SIG-M5 (cell line): ENCODE results near the gene TMEM116.

Source experiments
- DNase-seq: peaks from one replicate; lab custom pipeline; 2025; lab: John Stamatoyannopoulos, UW

Gene TMEM116

DNA sequence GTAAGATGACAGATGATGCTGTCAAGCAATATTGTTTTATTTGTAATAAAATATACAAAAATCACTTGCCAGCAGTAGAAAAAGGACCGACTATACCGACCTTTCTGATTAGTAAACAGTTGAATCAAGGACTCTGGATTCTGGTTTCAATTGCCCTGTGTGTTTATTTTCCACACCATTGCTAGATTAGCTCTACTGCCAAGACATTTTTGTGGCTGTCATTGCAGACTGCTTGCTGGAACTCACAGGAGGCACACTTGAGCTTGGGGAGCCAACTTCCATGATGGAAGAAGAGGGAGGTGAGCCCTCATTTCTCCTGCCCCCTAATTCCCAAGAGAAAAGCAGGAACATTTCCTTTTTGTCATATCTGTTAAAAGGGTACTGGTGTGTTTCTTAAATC is 119.7 kb downstream of the TMEM116 start:
- no peak for DNase-seq

DNA sequence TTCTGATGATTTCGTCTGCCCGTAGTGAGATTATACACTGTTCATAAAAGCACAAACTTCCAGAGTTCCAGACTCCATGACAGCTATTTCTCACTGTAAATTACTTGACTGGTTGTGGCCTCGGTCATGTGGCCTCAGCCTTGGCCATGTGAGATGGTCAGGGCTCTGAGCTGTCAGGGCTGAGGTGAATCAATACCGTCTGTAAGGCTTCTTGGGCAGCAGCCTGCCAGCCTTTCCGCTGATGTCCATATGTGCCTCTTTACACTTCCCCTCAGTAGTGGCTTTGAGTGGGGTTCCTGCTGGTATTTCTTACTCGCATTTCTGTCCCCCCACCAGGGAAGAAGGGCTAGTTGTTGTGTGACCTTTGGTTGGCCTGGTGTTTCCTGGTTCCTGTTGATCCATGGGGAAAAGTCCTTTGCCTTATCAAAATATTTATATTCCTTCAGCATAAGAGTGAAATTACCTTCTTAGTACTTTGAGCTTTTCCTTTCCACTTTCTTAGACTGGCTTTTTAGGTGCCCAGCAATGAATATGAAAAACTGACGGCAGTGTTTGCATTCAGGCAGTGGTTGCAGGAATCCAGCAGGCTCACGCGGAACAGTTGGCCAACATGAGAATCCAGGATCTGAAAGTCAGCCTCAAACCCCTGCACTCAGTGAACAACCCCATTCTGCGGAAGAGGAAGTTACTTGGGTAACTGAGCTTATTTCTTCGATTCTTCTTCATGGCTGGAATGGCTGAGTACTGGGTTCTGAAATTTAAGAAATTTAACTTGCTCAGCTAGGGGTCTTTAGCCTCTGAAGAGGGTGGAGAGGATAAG is 124.8 kb downstream of the TMEM116 start:
- DNase-seq: no peak

DNA sequence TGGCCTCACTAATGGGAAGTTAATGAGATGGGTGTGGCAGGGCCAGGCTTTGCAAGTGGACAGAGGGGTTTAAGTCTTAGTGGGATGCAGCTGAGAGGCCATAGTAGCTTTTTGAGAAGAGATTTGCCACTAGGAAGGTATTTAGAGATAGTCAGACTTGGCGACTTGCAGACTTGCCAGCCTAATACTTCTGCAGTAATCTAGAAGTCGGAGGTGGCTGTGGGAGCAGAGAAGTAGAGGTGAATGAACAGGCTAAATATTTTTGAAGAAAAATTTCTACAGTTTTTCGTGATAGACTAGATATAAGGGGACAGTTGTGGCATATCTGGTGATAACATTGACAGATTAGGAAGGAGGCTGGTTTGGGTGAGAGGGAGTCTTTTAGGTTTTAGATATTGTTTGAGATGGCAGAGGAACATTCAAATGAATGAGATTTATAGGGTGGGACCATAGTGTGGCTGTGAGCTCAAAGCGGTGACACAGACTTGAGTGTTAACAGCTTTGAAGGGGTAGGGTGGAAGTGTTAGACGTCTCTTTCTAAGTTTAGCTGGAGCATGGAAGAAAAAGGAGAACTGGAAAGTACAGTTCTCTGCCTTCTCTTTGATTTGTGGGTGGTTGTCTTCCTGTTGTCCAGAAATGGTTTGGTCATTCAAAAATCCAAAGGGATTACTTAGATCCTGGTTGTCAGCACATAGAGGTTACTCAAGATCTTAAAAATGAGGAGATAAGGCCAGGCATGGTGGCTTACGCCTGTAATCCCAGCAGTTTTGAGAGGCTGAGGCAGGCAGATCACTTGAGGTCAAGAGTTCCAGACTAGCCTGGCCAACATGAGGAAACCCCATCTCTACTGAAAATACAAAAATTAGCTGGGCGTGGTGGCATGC is 126.1 kb downstream of the TMEM116 start:
- DNase-seq: no peak

DNA sequence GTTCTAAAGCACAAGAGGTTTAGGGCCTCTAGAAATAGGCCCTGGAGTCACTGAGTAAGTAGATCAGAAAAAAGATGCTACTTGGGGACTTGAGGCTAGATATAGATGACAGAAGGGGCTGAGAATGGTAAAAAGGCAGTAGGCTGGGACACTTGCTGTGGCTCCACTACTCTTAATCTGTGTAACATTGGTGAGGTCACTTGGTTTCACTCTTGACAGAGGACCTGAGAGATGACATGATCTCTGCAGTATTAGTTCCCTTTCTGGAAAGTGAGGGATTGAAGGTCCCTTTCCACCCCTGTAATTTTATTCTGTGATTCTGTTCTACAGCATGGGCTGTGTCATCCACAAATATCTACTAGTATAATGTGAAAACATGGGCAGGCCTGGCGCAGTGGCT is 131.2 kb downstream of the TMEM116 start:
- no peak for DNase-seq
